AG08395 (cell line): Measurements from ENCODE around the gene B4GALT4.
A peak's percentile ranks its signal among the peaks of the same experiment; 100 is the strongest.

Source experiments
- DNase-seq: peaks from one replicate; pipeline ENCODE4 v3.0.0; 2012; ENCODE audit warnings: mixed read lengths, low spot score

Gene B4GALT4

GRCh38 chr3:119237299-119237698 is 3.4 kb downstream of the B4GALT4 start:
- DNase-seq: no peak

GRCh38 chr3:119236756-119237155 is 3.9 kb downstream of the B4GALT4 start:
- DNase-seq: no peak

- peak; percentile 77 for DNase-seq
Observed at GRCh38 chr3:119235151-119235550, 5.5 kb downstream of the B4GALT4 start.

GRCh38 chr3:119234610-119235009 is 6.1 kb downstream of the B4GALT4 start:
- DNase-seq: no peak

- DNase-seq: no peak
Observed at GRCh38 chr3:119230745-119231144, 9.9 kb downstream of the B4GALT4 start.

GRCh38 chr3:119230071-119230470 is 10.6 kb downstream of the B4GALT4 start:
- no peak for DNase-seq

- DNase-seq: no peak
Observed at GRCh38 chr3:119229190-119229589, 11.5 kb downstream of the B4GALT4 start.

GRCh38 chr3:119228373-119229145 is 12.1 kb downstream of the B4GALT4 start:
- DNase-seq: no peak

GRCh38 chr3:119227070-119227850 is 13.4 kb downstream of the B4GALT4 start:
- no peak for DNase-seq

GRCh38 chr3:119225121-119225520 is 15.6 kb downstream of the B4GALT4 start:
- DNase-seq: no peak

- DNase-seq: no peak
Observed at GRCh38 chr3:119223511-119223910, 17.2 kb downstream of the B4GALT4 start.

GRCh38 chr3:119222391-119222790 is 18.3 kb downstream of the B4GALT4 start:
- no peak for DNase-seq

GRCh38 chr3:119221779-119222320 is 18.8 kb downstream of the B4GALT4 start:
- no peak for DNase-seq

- no peak for DNase-seq
Observed at GRCh38 chr3:119220970-119221667, 19.6 kb downstream of the B4GALT4 start.

GRCh38 chr3:119220198-119220597 is 20.5 kb downstream of the B4GALT4 start:
- no peak for DNase-seq

GRCh38 chr3:119219069-119219468 is 21.6 kb downstream of the B4GALT4 start:
- no peak for DNase-seq

GRCh38 chr3:119211803-119212202 is 28.9 kb downstream of the B4GALT4 start:
- DNase-seq: no peak

GRCh38 chr3:119211193-119211592 is 29.5 kb downstream of the B4GALT4 start:
- DNase-seq: no peak

- no peak for DNase-seq
Observed at GRCh38 chr3:119207512-119207875, 33.2 kb downstream of the B4GALT4 start.

GRCh38 chr3:119206611-119207511 is 33.8 kb downstream of the B4GALT4 start:
- no peak for DNase-seq

GRCh38 chr3:119205685-119206084 is 35.0 kb downstream of the B4GALT4 start:
- no peak for DNase-seq
